PC-3 (cell line): Measurements from ENCODE around the gene TRABD2B.

Experiments
- CTCF ChIP-seq: fragments of 300-600 bp; sonication (generic); conservative IDR thresholded peaks from 2 replicates; pipeline ENCODE4 v1.5.1; 2017; ENCODE audit warnings: antibody characterized with exemption, low read depth, mild to moderate bottlenecking, low read length
- EZH2 ChIP-seq: fragments of 300-600 bp; sonication (generic); IDR thresholded peaks from one replicate; pipeline ENCODE4 v1.6.1; 2017; ENCODE audit warnings: antibody characterized with exemption, mild to moderate bottlenecking, low read length; ENCODE audit not compliant: unreplicated experiment
- EZH2phosphoT487 ChIP-seq: fragments of 300-600 bp; sonication (generic); IDR thresholded peaks from 2 replicates; pipeline ENCODE4 v1.6.1; 2018; ENCODE audit warnings: mild to moderate bottlenecking, antibody characterized with exemption, low read length, borderline replicate concordance

DNA sequence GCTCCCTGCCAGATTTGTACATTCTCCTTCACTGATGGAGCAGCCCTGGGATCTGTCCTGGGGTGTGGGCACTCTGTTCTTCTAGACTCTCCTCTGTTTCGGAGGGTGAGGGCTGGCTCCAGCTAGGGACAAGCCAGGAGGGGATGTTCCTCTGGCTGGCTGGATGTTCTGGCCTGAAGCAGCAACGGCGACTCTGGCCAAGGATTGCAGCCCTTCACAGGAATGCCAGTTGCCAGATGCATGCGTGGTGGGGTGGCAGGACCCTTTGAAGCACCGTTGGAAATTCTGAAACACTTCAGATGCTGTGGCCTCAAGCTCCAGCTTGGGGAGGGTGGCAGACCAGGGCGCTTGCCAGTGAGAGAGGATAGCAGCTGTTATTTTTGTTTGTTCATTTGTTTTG lies 210.9 kb downstream of the TRABD2B start:
- TF ChIP-seq CTCF: no peak
- no peak for TF ChIP-seq EZH2
- no peak for TF ChIP-seq EZH2phosphoT487
